Measurements from ENCODE around the gene CASZ1. TPM values are rescaled to one million over a fixed set of nuclear protein-coding genes. Genes with fewer than 3 reads are reported as not detected.

Gene CASZ1
- total RNA-seq, 3 donors from 2014 or later (not counting 1 experiment from before 2014, with no cell fraction given), result 55.9 to 83.0 (median 70.6) TPM

DNA sequence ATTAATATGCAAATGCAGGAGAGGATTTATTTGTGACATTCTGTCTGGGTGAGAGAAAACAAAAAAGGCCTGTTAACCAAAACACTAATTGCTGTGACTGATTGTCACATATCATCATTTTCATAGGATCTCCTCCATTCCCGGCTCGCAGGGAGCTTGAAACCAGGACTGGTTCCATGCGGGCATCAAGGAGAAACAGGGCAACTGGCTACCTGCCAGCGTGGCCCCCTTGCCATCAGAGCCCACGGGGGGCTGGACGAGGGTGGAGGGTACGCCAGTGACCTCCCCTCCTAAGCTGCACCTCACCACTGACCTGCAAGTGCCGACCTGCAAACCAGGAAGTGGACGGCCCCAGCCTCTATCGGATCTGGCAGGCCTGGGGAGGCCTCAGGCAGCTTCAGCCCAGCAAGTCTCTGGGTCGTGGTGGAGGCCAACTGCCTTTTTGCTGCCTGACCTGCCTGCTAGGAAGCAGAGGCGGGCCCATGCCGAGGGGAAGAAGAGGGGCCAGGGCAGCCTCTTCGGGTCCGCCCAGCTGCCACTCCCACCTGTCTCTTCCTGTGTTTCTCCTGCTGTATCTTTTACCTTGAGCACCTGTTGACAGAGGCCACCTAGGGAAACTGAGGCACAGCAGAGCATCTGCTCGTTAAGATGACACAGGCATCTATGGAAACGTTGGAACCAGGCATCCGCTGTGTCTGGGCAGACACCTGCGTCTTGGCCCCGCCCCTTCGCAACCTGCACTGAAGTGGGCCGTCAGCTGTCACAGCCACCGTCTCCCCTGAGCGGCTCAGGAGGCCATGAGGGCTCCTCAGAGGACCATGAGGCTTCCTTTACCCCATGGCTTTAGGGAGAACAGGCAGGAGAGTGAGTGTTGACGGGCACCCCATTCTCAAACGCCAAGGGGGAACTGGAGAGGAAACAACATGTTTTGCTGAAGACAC lies 74.8 kb downstream of the CASZ1 start:
- H3K4me1 Mint-ChIP-seq, result no peaks in the 10 kb centered on the region
- H3K9me3 Mint-ChIP-seq, result no peaks in the 10 kb centered on the region
- H3K27ac Mint-ChIP-seq, result no peak overlapping the region
- no peaks in the 10 kb centered on the region for H3K27me3 Mint-ChIP-seq (ENCODE audit: low read depth in 2 of 2)
- no peak for DNase-seq
- H3K4me3 Mint-ChIP-seq, result no peak overlapping the region
- Histone ChIP-seq H3K4me3 (ENCODE audit: low read length) (no peak overlapping the region), H3K9me3 (ENCODE audit: control insufficient read depth, insufficient read depth, low read length) (no peaks in the 10 kb centered on the region), H3K27ac (ENCODE audit: low read length) (no peak overlapping the region), H3K4me1 (ENCODE audit: control insufficient read depth, insufficient read depth, low read length) (no peaks in the 10 kb centered on the region), H3K36me3 (ENCODE audit: control insufficient read depth, insufficient read depth, low read length) (no peaks in the 10 kb centered on the region), H3K27me3 (ENCODE audit: control insufficient read depth, insufficient read depth, low read length) (no peaks in the 10 kb centered on the region)
- intact Hi-C loops (cut with micrococcal nuclease), result no loop called here
- TF ChIP-seq, protein P1, sequence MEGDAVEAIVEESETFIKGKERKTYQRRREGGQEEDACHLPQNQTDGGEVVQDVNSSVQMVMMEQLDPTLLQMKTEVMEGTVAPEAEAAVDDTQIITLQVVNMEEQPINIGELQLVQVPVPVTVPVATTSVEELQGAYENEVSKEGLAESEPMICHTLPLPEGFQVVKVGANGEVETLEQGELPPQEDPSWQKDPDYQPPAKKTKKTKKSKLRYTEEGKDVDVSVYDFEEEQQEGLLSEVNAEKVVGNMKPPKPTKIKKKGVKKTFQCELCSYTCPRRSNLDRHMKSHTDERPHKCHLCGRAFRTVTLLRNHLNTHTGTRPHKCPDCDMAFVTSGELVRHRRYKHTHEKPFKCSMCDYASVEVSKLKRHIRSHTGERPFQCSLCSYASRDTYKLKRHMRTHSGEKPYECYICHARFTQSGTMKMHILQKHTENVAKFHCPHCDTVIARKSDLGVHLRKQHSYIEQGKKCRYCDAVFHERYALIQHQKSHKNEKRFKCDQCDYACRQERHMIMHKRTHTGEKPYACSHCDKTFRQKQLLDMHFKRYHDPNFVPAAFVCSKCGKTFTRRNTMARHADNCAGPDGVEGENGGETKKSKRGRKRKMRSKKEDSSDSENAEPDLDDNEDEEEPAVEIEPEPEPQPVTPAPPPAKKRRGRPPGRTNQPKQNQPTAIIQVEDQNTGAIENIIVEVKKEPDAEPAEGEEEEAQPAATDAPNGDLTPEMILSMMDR (IDR thresholded peaks at IDR 0.05), result no peak
- WGBS (ENCODE audit: insufficient coverage), result 82% methylated on average over 26 of the region's 26 CpGs
- no peak for ATAC-seq
- H3K36me3 Mint-ChIP-seq, result no peaks in the 10 kb centered on the region

DNA sequence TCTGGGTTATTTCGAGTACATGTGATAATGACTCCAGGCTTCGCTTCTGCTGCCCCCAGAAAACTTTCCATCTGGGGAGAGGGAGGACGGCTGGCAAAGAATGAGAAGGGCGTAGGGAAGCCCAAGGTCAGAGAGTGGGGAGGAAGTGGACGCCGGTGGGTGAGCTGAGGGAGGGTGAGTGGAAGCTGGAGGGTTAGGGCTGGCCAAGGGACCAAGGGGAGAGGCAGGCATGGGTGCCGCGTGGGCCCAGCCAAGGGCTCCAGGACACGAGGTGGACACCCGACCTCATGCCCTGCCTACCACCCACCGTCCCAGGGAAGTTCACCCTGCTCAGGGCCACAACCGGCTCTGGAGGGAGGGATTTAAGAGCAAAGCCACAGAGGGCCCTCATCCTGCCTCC lies 75.8 kb downstream of the CASZ1 start:
- Histone ChIP-seq H3K4me1 (ENCODE audit: control insufficient read depth, insufficient read depth, low read length) (no peaks in the 10 kb centered on the region), H3K27ac (ENCODE audit: low read length) (no peak overlapping the region), H3K9me3 (ENCODE audit: control insufficient read depth, insufficient read depth, low read length) (no peaks in the 10 kb centered on the region), H3K4me3 (ENCODE audit: low read length) (no peak overlapping the region), H3K27me3 (ENCODE audit: control insufficient read depth, insufficient read depth, low read length) (no peaks in the 10 kb centered on the region), H3K36me3 (ENCODE audit: control insufficient read depth, insufficient read depth, low read length) (no peaks in the 10 kb centered on the region)
- TF ChIP-seq, protein P1 (IDR thresholded peaks at IDR 0.05), result no peak
- Mint-ChIP-seq H3K4me3 (no peak overlapping the region), H3K36me3 (no peaks in the 10 kb centered on the region), H3K27me3 (ENCODE audit: low read depth in 2 of 2) (peaks cover 0 to 4% of the 10 kb centered on the region in 2 donors), H3K9me3 (no peaks in the 10 kb centered on the region), H3K4me1 (peaks cover 0 to 7% of the 10 kb centered on the region in 2 donors), H3K27ac (no peak overlapping the region)
- ATAC-seq, result no peak
- WGBS (ENCODE audit: insufficient coverage), result 86% methylated on average over 12 of the region's 12 CpGs
- intact Hi-C loops (cut with micrococcal nuclease), result no loop called here
- no peak for DNase-seq

DNA sequence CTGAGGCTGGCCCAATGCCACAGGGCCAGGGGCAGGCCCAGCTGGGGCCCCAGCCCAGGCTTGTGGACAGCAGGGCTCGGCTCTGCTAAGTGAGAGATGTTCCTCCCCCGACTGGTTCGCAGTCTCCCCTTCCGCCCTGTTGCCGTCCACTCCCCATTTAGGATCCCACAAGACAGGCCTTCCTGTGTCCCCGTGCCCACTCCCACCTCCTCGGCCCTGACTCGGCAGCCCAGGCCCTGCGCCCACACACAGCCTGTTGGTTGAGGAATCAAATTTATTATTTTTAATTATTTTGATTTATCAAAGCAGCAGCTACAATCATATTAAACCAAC lies 78.4 kb downstream of the CASZ1 start:
- peaks cover 0 to 6% of the 10 kb centered on the region in 2 donors for H3K27me3 Mint-ChIP-seq (ENCODE audit: low read depth in 2 of 2)
- ATAC-seq (no peak), DNase-seq (no peak)
- no peaks in the 10 kb centered on the region for H3K9me3 Mint-ChIP-seq
- no peak overlapping the region for H3K27ac Mint-ChIP-seq
- Histone ChIP-seq H3K36me3 (ENCODE audit: control insufficient read depth, insufficient read depth, low read length) (no peaks in the 10 kb centered on the region), H3K4me1 (ENCODE audit: control insufficient read depth, insufficient read depth, low read length) (no peaks in the 10 kb centered on the region), H3K27ac (ENCODE audit: low read length) (no peak overlapping the region), H3K9me3 (ENCODE audit: control insufficient read depth, insufficient read depth, low read length) (no peaks in the 10 kb centered on the region), H3K4me3 (ENCODE audit: low read length) (no peak overlapping the region), H3K27me3 (ENCODE audit: control insufficient read depth, insufficient read depth, low read length) (no peaks in the 10 kb centered on the region)
- TF ChIP-seq, protein P1 (IDR thresholded peaks at IDR 0.05), result no peak
- peaks cover 0 to 7% of the 10 kb centered on the region in 2 donors for H3K4me1 Mint-ChIP-seq
- intact Hi-C loops (cut with micrococcal nuclease), result no loop called here
- H3K4me3 Mint-ChIP-seq, result no peak overlapping the region
- no peaks in the 10 kb centered on the region for H3K36me3 Mint-ChIP-seq
- 92% methylated on average over 6 of the region's 9 CpGs for WGBS (ENCODE audit: insufficient coverage)
